ENCODE results near the gene MAPKAPK2.
A peak's percentile ranks its signal among the peaks of the same experiment; 100 is the strongest.

MAPKAPK2 gene

GRCh38 chr1:206663362-206663761 lies 21.3 kb upstream of the MAPKAPK2 start:
- CTCF ChIA-PET: interaction anchor here (0.6 to 25.1 kb wide), 36 partner anchors 11 to 1753 kb away, joined by 3 to 380 read pairs (median 8); partner anchors contain the start of genes DYRK3, EIF2D and MAPKAPK2
- POLR2A ChIA-PET: interaction anchor here (1.3 to 2.0 kb wide), 2 partner anchors 28 to 51 kb away, joined by 7 read pairs; partner anchors contain the start of genes DYRK3 and EIF2D
- Histone ChIP-seq H3K4me1 (ENCODE audit: control insufficient read depth, insufficient read depth, low read length) (no peaks in the 10 kb centered on the region), H3K27ac (ENCODE audit: extremely low read depth, low read depth, low read length) (no peak overlapping the region), H3K36me3 (ENCODE audit: control insufficient read depth in 2 of 2, insufficient read depth in 1 of 2, low read length in 2 of 2) (no peaks in the 10 kb centered on the region), H3K4me3 (ENCODE audit: low read depth, low read length) (no peak overlapping the region), H3K9me3 (ENCODE audit: control insufficient read depth, insufficient read depth, low read depth, low read length) (no peaks in the 10 kb centered on the region)
- TF ChIP-seq ZBTB20 (tag by site-specific recombination; IDR thresholded peaks at IDR 0.05) (no peak), BCL11A (tag by site-specific recombination; IDR thresholded peaks at IDR 0.05; ENCODE audit: low read depth) (no peak), ZNF561 (tag by site-specific recombination; IDR thresholded peaks at IDR 0.05; ENCODE audit: borderline replicate concordance) (no peak), ZNF10 (tag by site-specific recombination; IDR thresholded peaks at IDR 0.05) (no peak), WT1 (tag by site-specific recombination; IDR thresholded peaks at IDR 0.05) (no peak), ZNF677 (tag by site-specific recombination; IDR thresholded peaks at IDR 0.05) (no peak)
- TF ChIP-seq, protein P1, sequence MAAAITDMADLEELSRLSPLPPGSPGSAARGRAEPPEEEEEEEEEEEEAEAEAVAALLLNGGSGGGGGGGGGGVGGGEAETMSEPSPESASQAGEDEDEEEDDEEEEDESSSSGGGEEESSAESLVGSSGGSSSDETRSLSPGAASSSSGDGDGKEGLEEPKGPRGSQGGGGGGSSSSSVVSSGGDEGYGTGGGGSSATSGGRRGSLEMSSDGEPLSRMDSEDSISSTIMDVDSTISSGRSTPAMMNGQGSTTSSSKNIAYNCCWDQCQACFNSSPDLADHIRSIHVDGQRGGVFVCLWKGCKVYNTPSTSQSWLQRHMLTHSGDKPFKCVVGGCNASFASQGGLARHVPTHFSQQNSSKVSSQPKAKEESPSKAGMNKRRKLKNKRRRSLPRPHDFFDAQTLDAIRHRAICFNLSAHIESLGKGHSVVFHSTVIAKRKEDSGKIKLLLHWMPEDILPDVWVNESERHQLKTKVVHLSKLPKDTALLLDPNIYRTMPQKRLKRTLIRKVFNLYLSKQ (tag by site-specific recombination; IDR thresholded peaks at IDR 0.05; ENCODE audit: borderline replicate concordance): no peak
- TF ChIP-seq, protein P2, sequence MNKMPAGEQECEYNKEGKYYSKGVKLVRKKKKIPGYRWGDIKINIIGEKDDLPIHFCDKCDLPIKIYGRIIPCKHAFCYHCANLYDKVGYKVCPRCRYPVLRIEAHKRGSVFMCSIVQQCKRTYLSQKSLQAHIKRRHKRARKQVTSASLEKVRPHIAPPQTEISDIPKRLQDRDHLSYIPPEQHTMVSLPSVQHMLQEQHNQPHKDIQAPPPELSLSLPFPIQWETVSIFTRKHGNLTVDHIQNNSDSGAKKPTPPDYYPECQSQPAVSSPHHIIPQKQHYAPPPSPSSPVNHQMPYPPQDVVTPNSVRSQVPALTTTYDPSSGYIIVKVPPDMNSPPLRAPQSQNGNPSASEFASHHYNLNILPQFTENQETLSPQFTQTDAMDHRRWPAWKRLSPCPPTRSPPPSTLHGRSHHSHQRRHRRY (tag by site-specific recombination; IDR thresholded peaks at IDR 0.05): no peak

GRCh38 chr1:206663832-206664652 lies 20.7 kb upstream of the MAPKAPK2 start:
- Histone ChIP-seq H3K4me3 (ENCODE audit: low read depth, low read length) (no peak overlapping the region; the same call in 1 of the 2 replicates), H3K4me1 (ENCODE audit: control insufficient read depth, insufficient read depth, low read length) (no peaks in the 10 kb centered on the region), H3K27ac (ENCODE audit: extremely low read depth, low read depth, low read length) (no peak overlapping the region), H3K36me3 (ENCODE audit: control insufficient read depth in 2 of 2, insufficient read depth in 1 of 2, low read length in 2 of 2) (no peaks in the 10 kb centered on the region), H3K9me3 (ENCODE audit: control insufficient read depth, insufficient read depth, low read depth, low read length) (no peaks in the 10 kb centered on the region)
- ChIA-PET CTCF (interaction anchor here (0.6 to 25.1 kb wide), 46 partner anchors 11 to 1753 kb away, joined by 3 to 380 read pairs (median 6); partner anchors contain the start of genes DYRK3, EIF2D and MAPKAPK2), POLR2A (interaction anchor here (0.8 to 2.0 kb wide), 3 partner anchors 29 to 109 kb away, joined by 3 to 7 read pairs (median 7); partner anchors contain the start of genes DYRK3 and EIF2D)
- TF ChIP-seq ZNF2 (tag by site-specific recombination; IDR thresholded peaks at IDR 0.05): 0 out of 2 replicates have a peak, but pooled peaks have one; percentile 29
- no peak for TF ChIP-seq ZNF169 (tag by site-specific recombination; IDR thresholded peaks at IDR 0.05)
- TF ChIP-seq CTCF (tag by site-specific recombination; IDR thresholded peaks at IDR 0.05): peak; percentile 74
- TF ChIP-seq ZBTB6 (tag by site-specific recombination; IDR thresholded peaks at IDR 0.05): no peak
- TF ChIP-seq BCL11B (tag by site-specific recombination; IDR thresholded peaks at IDR 0.05; ENCODE audit: low read depth): no peak
- no peak for TF ChIP-seq ZNF529 (tag by site-specific recombination; IDR thresholded peaks at IDR 0.05; ENCODE audit: insufficient replicate concordance)
- TF ChIP-seq, protein P3, sequence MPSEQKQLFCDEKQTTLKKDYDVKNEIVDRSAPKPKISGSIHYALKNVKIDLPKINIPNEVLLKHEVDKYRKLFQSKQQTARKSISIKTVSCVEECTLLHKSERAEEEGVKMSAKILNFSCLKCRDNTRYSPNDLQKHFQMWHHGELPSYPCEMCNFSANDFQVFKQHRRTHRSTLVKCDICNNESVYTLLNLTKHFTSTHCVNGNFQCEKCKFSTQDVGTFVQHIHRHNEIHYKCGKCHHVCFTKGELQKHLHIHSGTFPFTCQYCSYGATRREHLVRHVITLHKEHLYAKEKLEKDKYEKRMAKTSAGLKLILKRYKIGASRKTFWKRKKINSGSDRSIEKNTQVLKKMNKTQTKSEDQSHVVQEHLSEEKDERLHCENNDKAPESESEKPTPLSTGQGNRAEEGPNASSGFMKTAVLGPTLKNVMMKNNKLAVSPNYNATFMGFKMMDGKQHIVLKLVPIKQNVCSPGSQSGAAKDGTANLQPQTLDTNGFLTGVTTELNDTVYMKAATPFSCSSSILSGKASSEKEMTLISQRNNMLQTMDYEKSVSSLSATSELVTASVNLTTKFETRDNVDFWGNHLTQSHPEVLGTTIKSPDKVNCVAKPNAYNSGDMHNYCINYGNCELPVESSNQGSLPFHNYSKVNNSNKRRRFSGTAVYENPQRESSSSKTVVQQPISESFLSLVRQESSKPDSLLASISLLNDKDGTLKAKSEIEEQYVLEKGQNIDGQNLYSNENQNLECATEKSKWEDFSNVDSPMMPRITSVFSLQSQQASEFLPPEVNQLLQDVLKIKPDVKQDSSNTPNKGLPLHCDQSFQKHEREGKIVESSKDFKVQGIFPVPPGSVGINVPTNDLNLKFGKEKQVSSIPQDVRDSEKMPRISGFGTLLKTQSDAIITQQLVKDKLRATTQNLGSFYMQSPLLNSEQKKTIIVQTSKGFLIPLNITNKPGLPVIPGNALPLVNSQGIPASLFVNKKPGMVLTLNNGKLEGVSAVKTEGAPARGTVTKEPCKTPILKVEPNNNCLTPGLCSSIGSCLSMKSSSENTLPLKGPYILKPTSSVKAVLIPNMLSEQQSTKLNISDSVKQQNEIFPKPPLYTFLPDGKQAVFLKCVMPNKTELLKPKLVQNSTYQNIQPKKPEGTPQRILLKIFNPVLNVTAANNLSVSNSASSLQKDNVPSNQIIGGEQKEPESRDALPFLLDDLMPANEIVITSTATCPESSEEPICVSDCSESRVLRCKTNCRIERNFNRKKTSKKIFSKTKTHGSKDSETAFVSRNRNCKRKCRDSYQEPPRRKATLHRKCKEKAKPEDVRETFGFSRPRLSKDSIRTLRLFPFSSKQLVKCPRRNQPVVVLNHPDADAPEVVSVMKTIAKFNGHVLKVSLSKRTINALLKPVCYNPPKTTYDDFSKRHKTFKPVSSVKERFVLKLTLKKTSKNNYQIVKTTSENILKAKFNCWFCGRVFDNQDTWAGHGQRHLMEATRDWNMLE (tag by site-specific recombination; conservative IDR thresholded peaks at IDR 0.05; ENCODE audit: low read depth): no peak
- TF ChIP-seq PATZ1 (tag by site-specific recombination; IDR thresholded peaks at IDR 0.05): no peak
- no peak for TF ChIP-seq ZNF792 (tag by site-specific recombination; IDR thresholded peaks at IDR 0.05)

Measured in HEK293 (cell line).